ENCODE results near the gene CNTN4. TPM values are rescaled to one million over a fixed set of nuclear protein-coding genes. Genes with fewer than 3 reads are reported as not detected.

Gene CNTN4
- total RNA-seq, 2 donors from 2014 or later, result 0.62 to 0.79 TPM

DNA sequence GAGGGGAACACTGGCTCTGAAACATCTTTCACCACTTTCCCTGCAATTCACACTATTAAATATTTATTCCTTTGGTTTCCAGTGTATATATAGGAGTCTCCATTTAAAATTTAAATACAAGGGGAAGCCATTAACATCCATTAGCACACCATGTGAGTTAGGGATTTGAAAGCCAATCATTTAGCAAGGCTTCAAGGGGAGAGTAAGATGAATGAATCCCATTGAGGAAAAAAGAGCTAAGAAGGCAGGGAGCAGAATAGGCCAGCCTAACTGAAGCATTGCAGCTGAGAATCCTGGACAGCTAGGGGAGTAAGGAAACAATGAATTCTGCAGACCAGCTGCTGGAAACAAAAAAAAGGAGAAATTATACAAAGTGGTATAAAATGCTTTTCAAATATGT, 585.4 kb downstream of the CNTN4 start:
- H3K27me3 Mint-ChIP-seq (ENCODE audit: low read depth), result no peaks in the 10 kb centered on the region
- no peaks in the 10 kb centered on the region for H3K9me3 Mint-ChIP-seq
- H3K27ac Mint-ChIP-seq, result no peak overlapping the region
- H3K4me3 Mint-ChIP-seq, result no peak overlapping the region
- H3K4me1 Mint-ChIP-seq (ENCODE audit: low read depth), result no peaks in the 10 kb centered on the region
- no peaks in the 10 kb centered on the region for H3K36me3 Mint-ChIP-seq (ENCODE audit: insufficient read depth in 2 of 2)
- ATAC-seq (replicated peaks in 1 of 2) (no peak), DNase-seq (no peak)

DNA sequence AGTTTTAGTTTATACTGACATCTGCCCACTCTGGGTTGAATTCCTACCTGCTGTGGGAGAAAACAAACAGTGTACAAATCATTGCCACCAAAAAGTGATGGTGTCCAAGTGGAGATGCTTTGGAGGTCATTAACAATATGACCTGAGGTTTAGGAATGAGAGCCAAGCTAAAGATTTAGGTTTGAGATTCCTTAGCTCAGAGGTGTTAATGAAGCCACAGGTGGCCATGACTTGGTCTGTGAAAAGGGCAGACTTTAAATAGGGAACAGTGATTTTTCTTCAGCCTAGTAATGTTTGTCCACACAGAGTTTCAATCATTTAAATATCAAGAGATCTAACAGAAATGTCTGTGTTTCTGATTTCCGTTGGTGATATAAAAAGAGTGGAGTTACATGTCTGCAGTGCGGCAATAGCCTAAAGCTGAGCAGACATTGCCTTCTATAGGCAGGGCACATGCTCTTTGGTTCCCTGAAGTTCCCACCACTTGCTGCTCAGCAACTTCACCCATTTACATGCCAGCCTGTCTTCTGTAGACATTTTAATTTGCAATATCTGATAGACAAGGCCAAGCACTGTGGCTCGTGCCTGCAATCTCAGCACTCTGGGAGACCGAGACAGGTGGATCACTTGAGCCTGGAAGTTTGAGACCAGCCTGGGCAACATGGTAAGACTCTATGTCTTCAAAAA, 588.3 kb downstream of the CNTN4 start:
- H3K9me3 Mint-ChIP-seq, result no peaks in the 10 kb centered on the region
- no peaks in the 10 kb centered on the region for H3K36me3 Mint-ChIP-seq (ENCODE audit: insufficient read depth in 2 of 2)
- DNase-seq (no peak), ATAC-seq (replicated peaks in 1 of 2) (no peak)
- no peaks in the 10 kb centered on the region for H3K27me3 Mint-ChIP-seq (ENCODE audit: low read depth)
- no peaks in the 10 kb centered on the region for H3K4me1 Mint-ChIP-seq (ENCODE audit: low read depth)
- H3K4me3 Mint-ChIP-seq, result no peak overlapping the region
- no peak overlapping the region for H3K27ac Mint-ChIP-seq

- Mint-ChIP-seq H3K4me3 (no peak overlapping the region), H3K9me3 (no peaks in the 10 kb centered on the region), H3K27ac (no peak overlapping the region), H3K27me3 (ENCODE audit: low read depth) (no peaks in the 10 kb centered on the region), H3K4me1 (ENCODE audit: low read depth) (no peaks in the 10 kb centered on the region), H3K36me3 (ENCODE audit: insufficient read depth in 2 of 2) (no peaks in the 10 kb centered on the region)
- ATAC-seq (replicated peaks in 1 of 2), result no peak
- no peak for DNase-seq
Observed at GRCh38 chr3:2697589-2697988, 598.9 kb downstream of the CNTN4 start.

DNA sequence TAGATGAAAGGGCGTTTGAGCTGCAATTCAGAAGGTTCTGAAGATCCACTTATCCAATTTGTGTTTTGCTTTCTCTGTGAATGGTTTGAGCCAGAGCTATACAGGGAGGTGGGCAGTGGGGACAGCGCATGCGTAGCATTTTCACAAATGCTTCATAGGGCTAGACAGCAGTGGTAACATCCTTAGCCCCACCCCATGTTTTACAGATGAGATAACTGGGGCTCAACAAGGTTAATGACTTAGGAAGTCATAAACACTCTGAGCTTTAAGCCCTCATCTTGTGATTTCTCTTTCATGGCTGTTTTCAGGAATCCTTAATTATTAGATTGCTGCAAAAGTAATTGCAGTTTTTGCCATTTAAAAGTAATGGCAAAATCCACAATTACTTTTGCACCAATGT, 602.8 kb downstream of the CNTN4 start:
- Mint-ChIP-seq H3K27me3 (ENCODE audit: low read depth) (no peaks in the 10 kb centered on the region), H3K4me3 (no peak overlapping the region), H3K27ac (no peak overlapping the region), H3K36me3 (ENCODE audit: insufficient read depth in 2 of 2) (no peaks in the 10 kb centered on the region), H3K4me1 (ENCODE audit: low read depth) (no peaks in the 10 kb centered on the region), H3K9me3 (no peaks in the 10 kb centered on the region)
- no peak for DNase-seq
- ATAC-seq (replicated peaks in 1 of 2), result no peak

- H3K9me3 Mint-ChIP-seq, result no peaks in the 10 kb centered on the region
- peak in 1 of 2 donors; percentile 49 for ATAC-seq (replicated peaks in 1 of 2)
Observed at GRCh38 chr3:2706144-2706835, 607.6 kb downstream of the CNTN4 start.

DNA sequence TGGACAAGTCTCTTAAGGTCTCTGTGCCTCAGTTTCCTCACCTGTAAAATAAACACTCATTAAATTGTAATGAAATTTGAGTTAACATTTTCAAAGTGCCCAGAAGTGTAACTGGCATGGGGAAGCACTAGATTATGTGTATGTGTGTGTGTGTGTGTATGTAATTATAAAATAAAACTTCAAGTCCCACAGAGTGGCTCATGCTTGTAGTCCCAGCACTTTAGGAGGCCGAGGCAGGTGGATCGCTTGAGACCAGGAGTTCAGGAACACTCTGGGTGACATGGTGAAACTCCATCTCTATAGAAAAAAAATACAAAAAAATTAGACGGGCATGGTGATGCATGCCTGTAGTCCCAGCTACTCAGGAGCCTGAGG, 608.2 kb downstream of the CNTN4 start:
- no peaks in the 10 kb centered on the region for H3K36me3 Mint-ChIP-seq (ENCODE audit: insufficient read depth in 2 of 2)
- DNase-seq (no peak), ATAC-seq (replicated peaks in 1 of 2) (peak in 1 of 2 donors; percentile 54)
- H3K4me1 Mint-ChIP-seq (ENCODE audit: low read depth), result no peaks in the 10 kb centered on the region
- H3K4me3 Mint-ChIP-seq, result no peak overlapping the region
- H3K27ac Mint-ChIP-seq, result no peak overlapping the region
- no peaks in the 10 kb centered on the region for H3K9me3 Mint-ChIP-seq
- H3K27me3 Mint-ChIP-seq (ENCODE audit: low read depth), result no peaks in the 10 kb centered on the region

More at GRCh38 chr3:2706144-2706835, 607.6 kb downstream of the CNTN4 start:
- Mint-ChIP-seq H3K27ac (no peak overlapping the region), H3K4me1 (ENCODE audit: low read depth) (no peaks in the 10 kb centered on the region), H3K27me3 (ENCODE audit: low read depth) (no peaks in the 10 kb centered on the region), H3K36me3 (ENCODE audit: insufficient read depth in 2 of 2) (no peaks in the 10 kb centered on the region), H3K4me3 (no peak overlapping the region)
- no peak for DNase-seq

DNA sequence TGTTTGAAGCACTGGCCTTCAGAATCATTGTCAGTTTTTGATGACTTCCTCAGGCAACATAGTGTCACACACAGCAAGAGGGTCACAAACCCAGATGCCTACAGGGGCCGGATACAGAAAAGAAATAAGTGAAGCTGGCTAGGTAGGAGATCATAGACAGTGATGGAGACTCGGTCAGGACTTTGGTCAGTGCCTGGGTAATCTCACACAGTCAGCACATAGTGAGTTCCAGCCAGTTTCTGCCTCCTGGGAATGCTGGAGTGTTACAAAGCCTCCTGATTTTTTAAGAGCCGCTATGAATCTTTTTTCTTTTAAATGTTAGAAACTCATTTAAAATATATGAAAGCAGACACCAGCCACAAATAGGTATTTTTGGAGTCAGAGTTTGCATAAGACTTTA, 612.4 kb downstream of the CNTN4 start:
- Mint-ChIP-seq H3K36me3 (ENCODE audit: insufficient read depth in 2 of 2) (no peaks in the 10 kb centered on the region), H3K9me3 (no peaks in the 10 kb centered on the region), H3K27ac (no peak overlapping the region), H3K27me3 (ENCODE audit: low read depth) (no peaks in the 10 kb centered on the region), H3K4me3 (no peak overlapping the region), H3K4me1 (ENCODE audit: low read depth) (no peaks in the 10 kb centered on the region)
- DNase-seq, result no peak
- ATAC-seq (replicated peaks in 1 of 2), result no peak

- Mint-ChIP-seq H3K27me3 (ENCODE audit: low read depth) (no peaks in the 10 kb centered on the region), H3K36me3 (ENCODE audit: insufficient read depth in 2 of 2) (no peaks in the 10 kb centered on the region), H3K27ac (no peak overlapping the region), H3K9me3 (no peaks in the 10 kb centered on the region), H3K4me1 (ENCODE audit: low read depth) (no peaks in the 10 kb centered on the region), H3K4me3 (no peak overlapping the region)
- DNase-seq, result peak in 1 of 2 donors; percentile 3
- ATAC-seq (replicated peaks in 1 of 2), result no peak
Observed at GRCh38 chr3:2713923-2714322, 615.3 kb downstream of the CNTN4 start.

DNA sequence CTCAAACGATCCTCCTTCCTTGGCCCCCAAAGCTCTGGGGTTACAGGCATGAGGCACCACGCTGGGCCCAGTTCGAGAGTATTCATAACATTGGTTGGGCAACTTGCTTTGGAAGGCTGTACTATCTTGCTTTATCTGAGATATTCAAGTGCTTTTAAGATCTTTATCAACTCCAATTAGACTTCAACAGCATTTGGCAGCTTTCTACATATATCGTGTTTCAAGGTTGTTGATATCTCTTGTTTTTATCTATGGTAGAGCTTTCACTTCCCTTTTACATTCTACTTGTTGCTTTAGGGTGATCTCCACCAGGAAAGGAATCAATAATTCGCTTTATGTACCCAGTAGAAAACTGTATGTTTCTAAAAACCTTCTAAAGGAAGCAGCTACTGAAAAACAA, 616.2 kb downstream of the CNTN4 start:
- Mint-ChIP-seq H3K9me3 (no peaks in the 10 kb centered on the region), H3K27me3 (ENCODE audit: low read depth) (no peaks in the 10 kb centered on the region), H3K27ac (no peak overlapping the region), H3K4me1 (ENCODE audit: low read depth) (no peaks in the 10 kb centered on the region), H3K4me3 (no peak overlapping the region), H3K36me3 (ENCODE audit: insufficient read depth in 2 of 2) (no peaks in the 10 kb centered on the region)
- DNase-seq (no peak), ATAC-seq (replicated peaks in 1 of 2) (no peak)

- DNase-seq (no peak), ATAC-seq (replicated peaks in 1 of 2) (no peak)
- no peak overlapping the region for H3K4me3 Mint-ChIP-seq
- no peaks in the 10 kb centered on the region for H3K36me3 Mint-ChIP-seq (ENCODE audit: insufficient read depth in 2 of 2)
- peaks cover 5% of the 10 kb centered on the region for H3K27me3 Mint-ChIP-seq (ENCODE audit: low read depth)
- no peaks in the 10 kb centered on the region for H3K4me1 Mint-ChIP-seq (ENCODE audit: low read depth)
- H3K9me3 Mint-ChIP-seq, result no peaks in the 10 kb centered on the region
- no peak overlapping the region for H3K27ac Mint-ChIP-seq
Observed at GRCh38 chr3:2727101-2727500, 628.4 kb downstream of the CNTN4 start.

GRCh38 chr3:2727610-2728318, 629.1 kb downstream of the CNTN4 start:
- no peak for ATAC-seq (replicated peaks in 1 of 2)
- H3K4me3 Mint-ChIP-seq, result no peak overlapping the region
- no peaks in the 10 kb centered on the region for H3K36me3 Mint-ChIP-seq (ENCODE audit: insufficient read depth in 2 of 2)
- DNase-seq, result no peak
- peaks cover 5% of the 10 kb centered on the region for H3K27me3 Mint-ChIP-seq (ENCODE audit: low read depth)
- no peak overlapping the region for H3K27ac Mint-ChIP-seq
- no peaks in the 10 kb centered on the region for H3K4me1 Mint-ChIP-seq (ENCODE audit: low read depth)
- H3K9me3 Mint-ChIP-seq, result no peaks in the 10 kb centered on the region

DNA sequence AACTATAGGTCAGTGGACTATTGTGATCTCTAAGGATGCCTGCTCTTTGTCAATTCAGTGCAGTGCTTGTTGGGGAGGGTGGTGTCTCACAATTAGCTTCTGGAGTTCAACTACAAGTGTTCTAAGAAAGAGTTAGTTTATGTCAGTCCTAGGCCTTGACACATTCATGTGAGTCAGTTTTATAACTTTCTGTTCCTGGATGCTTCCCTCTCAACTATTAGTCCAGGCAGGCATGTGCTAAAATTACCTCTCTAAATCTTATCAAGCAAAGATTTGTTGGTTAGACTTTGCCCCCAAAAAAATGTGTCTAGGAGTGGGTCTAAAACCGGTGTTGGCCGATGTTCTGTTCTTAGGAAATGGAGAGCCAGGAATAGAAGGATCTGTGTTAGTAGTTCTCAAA, 633.2 kb downstream of the CNTN4 start:
- no peaks in the 10 kb centered on the region for H3K9me3 Mint-ChIP-seq
- no peaks in the 10 kb centered on the region for H3K36me3 Mint-ChIP-seq (ENCODE audit: insufficient read depth in 2 of 2)
- H3K27ac Mint-ChIP-seq, result no peak overlapping the region
- no peak overlapping the region for H3K4me3 Mint-ChIP-seq
- DNase-seq (no peak), ATAC-seq (replicated peaks in 1 of 2) (no peak)
- peaks cover 10% of the 10 kb centered on the region for H3K27me3 Mint-ChIP-seq (ENCODE audit: low read depth)
- H3K4me1 Mint-ChIP-seq (ENCODE audit: low read depth), result no peaks in the 10 kb centered on the region

DNA sequence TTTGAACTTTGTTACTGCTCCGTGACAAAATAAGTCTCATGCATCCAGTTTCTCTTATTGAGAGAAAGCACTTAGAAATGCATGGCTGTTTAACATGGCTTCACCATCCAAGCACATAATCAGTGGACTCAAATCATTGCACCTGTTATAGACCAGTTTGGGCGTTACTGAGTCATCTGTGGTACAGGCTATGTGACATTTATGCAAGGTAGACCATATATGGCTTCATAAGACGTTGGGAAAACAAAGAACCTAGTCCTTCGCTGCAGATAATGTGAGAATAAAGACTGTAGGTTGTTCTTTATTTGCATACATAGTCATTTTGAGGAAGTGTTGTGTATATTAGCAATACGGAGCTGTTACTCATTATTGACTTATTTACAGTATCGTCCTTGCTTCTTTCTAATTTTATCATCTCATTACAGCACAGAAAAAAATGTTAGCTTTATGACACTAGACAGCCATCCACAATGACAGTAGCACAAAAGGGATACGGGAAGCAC, 636.8 kb downstream of the CNTN4 start:
- Mint-ChIP-seq H3K4me3 (no peak overlapping the region), H3K36me3 (ENCODE audit: insufficient read depth in 2 of 2) (no peaks in the 10 kb centered on the region), H3K4me1 (ENCODE audit: low read depth) (no peaks in the 10 kb centered on the region), H3K27me3 (ENCODE audit: low read depth) (peaks cover 5% of the 10 kb centered on the region), H3K9me3 (no peaks in the 10 kb centered on the region), H3K27ac (no peak overlapping the region)
- no peak for DNase-seq
- no peak for ATAC-seq (replicated peaks in 1 of 2)
